Measurements from ENCODE around the gene SPATS2L.

DNA sequence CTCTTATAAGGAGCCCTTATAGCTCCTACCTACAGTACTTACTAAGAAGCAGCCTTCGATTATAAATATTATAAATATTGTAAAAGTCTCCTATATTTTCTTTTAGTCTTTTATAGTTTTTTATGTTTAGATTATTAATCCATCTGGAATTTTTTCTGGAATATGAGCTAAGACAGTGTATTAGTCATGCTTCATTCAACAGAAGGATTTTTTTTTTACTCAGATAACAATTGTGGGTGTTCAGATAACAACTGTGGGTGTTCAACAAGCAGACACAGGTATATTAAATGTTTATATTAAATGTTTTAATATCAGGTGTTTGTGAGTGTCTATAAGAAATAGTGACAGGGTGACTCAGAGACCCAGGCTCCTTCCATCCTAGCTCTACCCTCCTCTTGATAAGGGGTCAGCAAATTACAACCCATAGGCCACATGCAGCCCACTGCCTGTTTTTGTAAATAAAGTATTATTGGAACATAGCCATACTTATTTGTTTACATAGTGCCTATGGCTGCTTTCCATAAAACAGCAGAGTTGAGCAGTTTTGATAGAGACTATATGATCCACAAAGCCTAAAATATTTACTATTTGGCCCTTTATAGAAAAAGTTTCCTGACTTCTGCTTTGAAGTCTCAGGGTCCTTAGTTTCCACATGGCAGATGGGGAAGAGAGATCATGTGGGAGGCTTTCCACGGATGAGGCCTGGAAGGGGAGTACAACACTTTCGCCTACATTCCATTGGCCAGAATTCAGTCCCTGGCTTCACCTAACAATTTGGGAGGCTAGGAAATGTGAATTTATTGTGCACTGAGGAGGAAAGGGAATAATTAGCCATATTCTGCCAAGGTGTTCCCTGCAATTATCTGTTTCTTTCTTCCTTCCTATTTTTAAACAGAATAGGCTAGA is 4.3 kb upstream of the SPATS2L start:
- TF ChIP-seq, protein P1, sequence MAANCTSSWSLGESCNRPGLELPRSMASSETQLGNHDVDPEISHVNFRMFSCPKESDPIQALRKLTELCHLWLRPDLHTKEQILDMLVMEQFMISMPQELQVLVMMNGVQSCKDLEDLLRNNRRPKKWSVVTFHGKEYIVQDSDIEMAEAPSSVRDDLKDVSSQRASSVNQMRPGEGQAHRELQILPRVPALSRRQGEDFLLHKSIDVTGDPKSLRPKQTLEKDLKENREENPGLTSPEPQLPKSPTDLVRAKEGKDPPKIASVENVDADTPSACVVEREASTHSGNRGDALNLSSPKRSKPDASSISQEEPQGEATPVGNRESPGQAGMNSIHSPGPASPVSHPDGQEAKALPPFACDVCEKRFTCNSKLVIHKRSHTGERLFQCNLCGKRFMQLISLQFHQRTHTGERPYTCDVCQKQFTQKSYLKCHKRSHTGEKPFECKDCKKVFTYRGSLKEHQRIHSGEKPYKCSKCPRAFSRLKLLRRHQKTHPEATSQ (tag by site-specific recombination; IDR thresholded peaks at IDR 0.05) = no peak
- TF ChIP-seq, protein P2, sequence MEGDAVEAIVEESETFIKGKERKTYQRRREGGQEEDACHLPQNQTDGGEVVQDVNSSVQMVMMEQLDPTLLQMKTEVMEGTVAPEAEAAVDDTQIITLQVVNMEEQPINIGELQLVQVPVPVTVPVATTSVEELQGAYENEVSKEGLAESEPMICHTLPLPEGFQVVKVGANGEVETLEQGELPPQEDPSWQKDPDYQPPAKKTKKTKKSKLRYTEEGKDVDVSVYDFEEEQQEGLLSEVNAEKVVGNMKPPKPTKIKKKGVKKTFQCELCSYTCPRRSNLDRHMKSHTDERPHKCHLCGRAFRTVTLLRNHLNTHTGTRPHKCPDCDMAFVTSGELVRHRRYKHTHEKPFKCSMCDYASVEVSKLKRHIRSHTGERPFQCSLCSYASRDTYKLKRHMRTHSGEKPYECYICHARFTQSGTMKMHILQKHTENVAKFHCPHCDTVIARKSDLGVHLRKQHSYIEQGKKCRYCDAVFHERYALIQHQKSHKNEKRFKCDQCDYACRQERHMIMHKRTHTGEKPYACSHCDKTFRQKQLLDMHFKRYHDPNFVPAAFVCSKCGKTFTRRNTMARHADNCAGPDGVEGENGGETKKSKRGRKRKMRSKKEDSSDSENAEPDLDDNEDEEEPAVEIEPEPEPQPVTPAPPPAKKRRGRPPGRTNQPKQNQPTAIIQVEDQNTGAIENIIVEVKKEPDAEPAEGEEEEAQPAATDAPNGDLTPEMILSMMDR (tag by site-specific recombination; IDR thresholded peaks at IDR 0.05) = no peak
- no peak for TF ChIP-seq ZBTB8A (tag by site-specific recombination; IDR thresholded peaks at IDR 0.05)
- TF ChIP-seq, protein P3, sequence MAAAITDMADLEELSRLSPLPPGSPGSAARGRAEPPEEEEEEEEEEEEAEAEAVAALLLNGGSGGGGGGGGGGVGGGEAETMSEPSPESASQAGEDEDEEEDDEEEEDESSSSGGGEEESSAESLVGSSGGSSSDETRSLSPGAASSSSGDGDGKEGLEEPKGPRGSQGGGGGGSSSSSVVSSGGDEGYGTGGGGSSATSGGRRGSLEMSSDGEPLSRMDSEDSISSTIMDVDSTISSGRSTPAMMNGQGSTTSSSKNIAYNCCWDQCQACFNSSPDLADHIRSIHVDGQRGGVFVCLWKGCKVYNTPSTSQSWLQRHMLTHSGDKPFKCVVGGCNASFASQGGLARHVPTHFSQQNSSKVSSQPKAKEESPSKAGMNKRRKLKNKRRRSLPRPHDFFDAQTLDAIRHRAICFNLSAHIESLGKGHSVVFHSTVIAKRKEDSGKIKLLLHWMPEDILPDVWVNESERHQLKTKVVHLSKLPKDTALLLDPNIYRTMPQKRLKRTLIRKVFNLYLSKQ (tag by site-specific recombination; IDR thresholded peaks at IDR 0.05; ENCODE audit: borderline replicate concordance) = no peak
- TF ChIP-seq KLF10 (tag by site-specific recombination; IDR thresholded peaks at IDR 0.05) = no peak
- TF ChIP-seq ZFP41 (tag by site-specific recombination; IDR thresholded peaks at IDR 0.05; ENCODE audit: borderline replicate concordance) = no peak

All from HEK293 (cell line).